DMS153 treated with DMSO at 0.1 percent for 48 hours (cell line): ENCODE results near the gene ZSWIM4.
A peak's percentile ranks its signal among the peaks of the same experiment; 100 is the strongest.
"Not testable (repeated sequence)": the region's sequence is repeated elsewhere in the genome, so short reads cannot be mapped to it uniquely, and the experiment has no call there.

Source experiments
- DNase-seq: peaks from one replicate; lab custom pipeline; 2025; ENCODE audit not compliant: unreplicated experiment; lab: John Stamatoyannopoulos, UW

The ZSWIM4 gene

GRCh38 chr19:13794757-13795589, at the start of gene ZSWIM4:
ZSWIM4 (plus strand) TSS chr19:13795443; CDS start chr19:13795649, 206 bp downstream.
- peak; percentile 95 for DNase-seq

GRCh38 chr19:13747098-13747453, 48.2 kb upstream of the ZSWIM4 start:
- DNase-seq = no peak

GRCh38 chr19:13748169-13748828, 46.9 kb upstream of the ZSWIM4 start:
- DNase-seq = no peak

GRCh38 chr19:13751436-13751835, 43.8 kb upstream of the ZSWIM4 start:
- no peak for DNase-seq

GRCh38 chr19:13753622-13754021, 41.6 kb upstream of the ZSWIM4 start:
- DNase-seq = not testable (repeated sequence)

GRCh38 chr19:13756210-13756609, 39.0 kb upstream of the ZSWIM4 start:
- no peak for DNase-seq

GRCh38 chr19:13757805-13758772, 37.2 kb upstream of the ZSWIM4 start:
- DNase-seq = no peak

GRCh38 chr19:13758795-13759194, 36.4 kb upstream of the ZSWIM4 start:
- no peak for DNase-seq

GRCh38 chr19:13761423-13761822, 33.8 kb upstream of the ZSWIM4 start:
- DNase-seq = no peak

GRCh38 chr19:13762635-13763235, 32.5 kb upstream of the ZSWIM4 start:
- DNase-seq = no peak

- no peak for DNase-seq
Measured at GRCh38 chr19:13763265-13763664, 32.0 kb upstream of the ZSWIM4 start.

- DNase-seq = peak; percentile 50
Measured at GRCh38 chr19:13764101-13764807, 31.0 kb upstream of the ZSWIM4 start, which contains the start of gene MRI1. MRI1 (plus strand) TSS chr19:13764522; CDS start chr19:13764589, 67 bp downstream.

- no peak for DNase-seq
Measured at GRCh38 chr19:13764821-13765394, 30.3 kb upstream of the ZSWIM4 start.

- DNase-seq = no peak
Measured at GRCh38 chr19:13765395-13766094, 29.7 kb upstream of the ZSWIM4 start.

GRCh38 chr19:13766095-13766481, 29.2 kb upstream of the ZSWIM4 start:
- no peak for DNase-seq

- no peak for DNase-seq
Measured at GRCh38 chr19:13768510-13768909, 26.7 kb upstream of the ZSWIM4 start.

GRCh38 chr19:13770013-13770635, 25.1 kb upstream of the ZSWIM4 start:
- no peak for DNase-seq
